GM19238 (cell line): Measurements from ENCODE around the gene IGF2BP1.
"Not testable (repeated sequence)": the region's sequence is repeated elsewhere in the genome, so short reads cannot be mapped to it uniquely, and the experiment has no call there.

Experiments
- DNase-seq: peaks from one replicate; pipeline ENCODE4 v3.0.0; 2011; ENCODE audit warnings: low spot score; ENCODE audit not compliant: insufficient read length

Gene IGF2BP1

DNA sequence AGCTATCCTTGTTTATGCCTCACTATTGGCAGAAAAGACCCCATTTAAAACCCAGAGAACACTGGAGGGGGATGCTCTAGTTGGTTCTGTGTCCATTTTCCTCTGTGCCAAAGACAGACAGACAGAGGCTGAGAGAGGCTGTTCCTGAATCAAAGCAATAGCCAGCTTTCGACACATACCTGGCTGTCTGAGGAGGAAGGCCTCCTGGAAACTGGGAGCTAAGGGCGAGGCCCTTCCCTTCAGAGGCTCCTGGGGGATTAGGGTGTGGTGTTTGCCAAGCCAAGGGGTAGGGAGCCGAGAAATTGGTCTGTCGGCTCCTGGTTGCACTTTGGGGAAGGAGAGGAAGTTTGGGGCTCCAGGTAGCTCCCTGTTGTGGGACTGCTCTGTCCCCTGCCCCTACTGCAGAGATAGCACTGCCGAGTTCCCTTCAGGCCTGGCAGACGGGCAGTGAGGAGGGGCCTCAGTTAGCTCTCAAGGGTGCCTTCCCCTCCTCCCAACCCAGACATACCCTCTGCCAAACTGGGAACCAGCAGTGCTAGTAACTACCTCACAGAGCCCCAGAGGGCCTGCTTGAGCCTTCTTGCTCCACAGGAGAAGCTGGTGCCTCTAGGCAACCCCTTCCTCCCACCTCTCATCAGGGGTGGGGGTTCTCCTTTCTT lies 56.1 kb downstream of the IGF2BP1 start:
- no peak for DNase-seq

DNA sequence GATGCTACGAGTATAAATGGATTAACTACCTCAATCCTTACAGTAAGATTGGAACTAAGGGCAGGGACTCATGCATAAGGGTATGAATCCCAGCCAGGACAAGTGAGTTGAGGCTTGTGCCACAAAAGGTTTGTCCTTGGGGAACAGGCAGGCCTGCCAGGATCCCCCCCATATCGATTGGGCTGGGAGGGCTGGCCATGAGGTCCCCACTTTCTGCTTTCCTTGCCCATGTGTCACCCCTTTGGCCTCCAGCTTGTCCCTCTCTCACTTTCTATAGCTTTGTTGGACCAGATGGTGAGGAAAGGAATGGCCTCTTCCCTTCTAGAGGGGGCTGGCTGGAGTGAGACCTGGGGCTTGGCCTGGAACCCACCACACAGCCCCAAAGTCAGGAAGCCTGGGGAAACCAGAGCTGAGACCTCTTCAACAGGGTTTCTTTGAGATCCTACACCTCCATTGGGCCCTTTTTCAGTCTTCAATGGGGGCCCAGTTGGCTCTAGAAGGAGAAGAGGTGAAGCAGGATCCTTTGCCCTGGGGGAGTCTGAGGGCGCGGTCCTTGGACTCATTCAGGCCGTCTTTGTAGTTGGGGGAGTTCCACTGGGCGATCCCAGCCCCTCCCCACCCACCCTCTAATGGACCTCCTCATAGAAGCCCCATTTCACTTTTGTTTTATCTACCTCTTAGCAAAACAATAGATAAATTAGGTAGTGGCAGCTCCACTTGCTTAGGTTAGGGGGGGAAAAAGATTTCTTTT lies 57.3 kb downstream of the IGF2BP1 start:
- DNase-seq = no peak

DNA sequence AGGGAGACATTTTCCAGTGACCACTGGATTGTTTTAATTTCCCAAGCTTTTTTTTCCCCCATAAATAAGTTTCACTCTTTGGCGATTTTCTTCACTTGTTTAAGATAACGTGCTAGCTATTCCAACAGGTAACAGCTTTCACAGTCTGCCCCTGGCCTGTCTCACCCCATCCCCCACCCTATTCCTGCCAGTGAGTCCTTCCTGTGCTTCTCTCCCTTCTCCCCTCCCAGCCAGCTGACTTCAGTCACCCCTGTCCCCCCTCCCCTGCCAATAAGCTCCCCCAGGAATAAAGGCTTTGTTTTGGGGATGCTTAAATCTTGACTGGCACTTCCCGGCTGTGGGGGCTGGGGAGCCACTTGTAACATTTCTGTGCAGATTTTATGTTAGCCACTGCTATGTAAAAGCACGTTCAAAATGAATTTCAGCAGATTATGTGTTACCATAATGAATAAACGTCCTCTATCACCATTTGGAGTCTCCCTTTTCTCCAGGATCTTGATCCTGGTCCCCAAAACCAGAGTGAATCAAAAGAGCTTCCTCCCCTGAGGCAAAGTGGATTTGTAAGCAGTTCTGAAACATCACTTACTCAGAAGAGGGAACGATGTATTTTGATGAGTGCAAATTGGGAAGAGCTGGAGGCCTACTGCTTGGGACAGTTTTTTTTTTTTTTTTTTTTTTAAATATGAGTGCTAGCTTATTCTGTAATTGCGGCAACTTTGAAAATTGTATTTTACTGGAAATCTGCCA lies 58.2 kb downstream of the IGF2BP1 start:
- DNase-seq = no peak

- no peak for DNase-seq
Measured at GRCh38 chr17:49061524-49061943, 64.3 kb downstream of the IGF2BP1 start.

- no peak for DNase-seq
Measured at GRCh38 chr17:49063652-49064051, 66.5 kb downstream of the IGF2BP1 start.

DNA sequence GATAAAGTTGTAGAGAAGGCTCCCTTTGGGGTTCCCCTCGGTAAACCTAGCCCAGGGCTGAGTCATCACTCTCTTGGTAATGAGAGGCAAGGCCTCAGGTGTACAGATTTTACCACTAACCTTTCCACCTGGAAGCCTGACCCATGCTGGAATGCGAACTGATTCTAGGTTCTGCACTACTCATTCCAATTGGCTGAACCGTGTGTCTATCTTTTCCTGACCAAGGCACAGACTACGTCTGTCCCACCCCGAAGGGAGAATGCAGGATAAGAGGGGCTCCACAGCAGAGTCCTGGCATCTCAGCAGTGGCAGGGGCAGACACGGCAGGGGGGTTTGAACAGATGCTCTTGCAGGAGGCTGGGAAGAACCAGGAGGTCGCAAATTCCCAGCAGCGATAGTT lies 70.0 kb downstream of the IGF2BP1 start:
- DNase-seq = no peak

- DNase-seq = no peak
Measured at GRCh38 chr17:49069585-49070273, 72.5 kb downstream of the IGF2BP1 start.

DNA sequence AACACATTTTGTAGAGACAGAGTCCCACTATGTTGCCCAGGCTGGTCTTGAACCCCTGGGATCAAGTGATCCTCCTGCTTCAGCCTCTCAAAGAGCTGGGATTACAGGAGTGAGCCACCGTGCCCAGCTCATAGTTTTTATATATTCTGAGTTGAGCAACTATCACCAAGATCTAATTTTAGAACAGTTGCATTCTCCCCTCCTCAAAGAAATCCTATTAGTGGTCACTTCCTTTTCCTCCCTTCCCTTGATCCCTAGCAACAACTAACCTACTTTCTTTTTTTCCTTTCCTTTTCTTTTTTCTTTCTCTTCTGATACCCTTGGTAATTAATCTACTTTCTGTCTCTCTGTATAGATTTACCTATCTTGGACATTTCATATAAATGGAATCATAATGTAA lies 73.9 kb downstream of the IGF2BP1 start:
- no peak for DNase-seq

DNA sequence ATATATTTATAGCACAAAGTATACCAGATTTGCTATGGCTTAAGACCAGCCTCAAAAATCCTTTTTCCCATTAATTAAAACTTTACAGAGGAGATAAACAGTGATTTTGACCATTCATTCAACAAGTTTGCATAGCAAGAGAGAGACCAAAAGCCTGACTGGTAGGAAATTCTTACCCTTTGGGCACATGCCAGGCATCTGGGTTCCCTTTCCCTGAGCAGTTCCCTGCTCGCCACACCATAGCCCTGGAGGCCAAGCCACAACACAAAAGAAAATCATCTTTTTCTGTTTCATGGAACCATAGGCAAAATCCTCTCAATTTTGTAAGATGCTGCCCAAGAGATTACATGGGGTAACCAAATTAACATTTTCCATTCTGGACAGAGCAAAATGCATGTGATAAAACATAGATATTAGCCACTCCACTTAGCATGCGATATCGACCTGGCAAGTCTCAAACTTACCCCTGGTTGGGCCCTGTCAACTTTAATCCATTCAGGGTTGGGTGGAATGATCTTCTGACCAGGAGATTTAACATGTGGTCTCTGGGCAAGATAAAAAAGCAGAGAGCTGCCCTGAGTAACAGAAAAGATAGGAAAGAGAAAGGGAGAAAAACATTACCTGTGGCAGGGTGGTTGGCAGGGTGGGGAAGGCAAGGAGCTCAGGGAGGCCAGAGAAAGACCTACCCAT lies 77.8 kb downstream of the IGF2BP1 start:
- DNase-seq = no peak

DNA sequence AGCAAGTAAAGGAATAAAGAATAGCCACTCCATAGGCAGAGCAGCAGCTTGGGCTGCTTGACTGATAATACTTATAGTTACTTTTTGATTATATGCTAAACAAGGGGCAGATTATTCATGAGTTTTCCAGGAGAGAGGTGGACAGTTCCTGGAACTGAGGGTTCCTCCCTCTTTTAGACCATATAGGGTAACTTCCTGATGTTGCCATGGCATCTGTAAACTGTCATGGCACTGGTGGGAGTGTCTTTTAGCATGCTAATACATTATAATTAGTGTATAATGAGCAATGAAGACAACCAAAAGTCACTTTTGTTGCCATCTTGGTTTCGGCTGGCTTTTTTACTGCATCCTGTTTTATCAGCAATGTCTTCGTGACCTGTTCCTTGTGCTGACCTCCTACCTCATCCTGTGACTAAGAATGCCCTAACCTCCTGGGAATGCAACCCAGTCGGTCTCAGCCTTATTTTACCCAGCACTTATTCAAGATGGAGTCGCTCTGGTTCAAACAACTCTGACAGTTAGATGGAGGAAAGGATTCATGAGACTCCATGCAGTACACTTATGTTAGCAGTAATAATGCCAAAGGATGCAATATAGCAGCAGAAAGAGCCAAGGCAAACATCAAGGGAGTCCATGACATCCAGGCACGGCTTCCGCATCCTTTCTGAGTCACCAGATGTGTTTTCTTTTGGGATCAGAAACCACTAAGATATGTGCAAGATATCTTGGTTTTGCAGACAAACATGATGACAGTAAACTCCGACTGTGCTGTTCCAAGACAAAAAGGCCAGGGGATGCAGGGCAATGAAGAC lies 79.6 kb downstream of the IGF2BP1 start:
- DNase-seq = no peak

- no peak for DNase-seq
Measured at GRCh38 chr17:49078248-49078647, 81.1 kb downstream of the IGF2BP1 start.

GRCh38 chr17:49079840-49080663 lies 82.9 kb downstream of the IGF2BP1 start:
- DNase-seq = no peak

DNA sequence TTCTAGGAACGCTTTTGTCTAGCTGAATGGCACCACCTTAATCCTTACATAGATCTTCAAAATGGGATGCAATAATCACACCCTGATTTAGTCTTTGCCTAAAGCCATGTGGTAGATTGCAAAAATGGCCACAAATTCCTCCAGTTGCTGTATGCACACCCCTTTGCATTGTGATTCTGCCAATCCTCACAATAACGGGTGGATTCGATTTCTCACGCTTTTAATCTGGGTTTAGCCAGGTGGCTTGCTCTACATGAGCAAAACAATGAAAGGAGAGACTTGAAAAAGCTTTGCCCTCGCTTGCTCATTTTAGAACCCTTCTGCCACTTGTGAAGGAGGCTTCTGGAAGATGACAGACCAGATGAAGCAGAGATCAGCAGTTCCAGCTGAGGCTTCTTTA lies 85.0 kb downstream of the IGF2BP1 start:
- DNase-seq = no peak

GRCh38 chr17:49085046-49085445 lies 87.9 kb downstream of the IGF2BP1 start:
- not testable (repeated sequence) for DNase-seq

DNA sequence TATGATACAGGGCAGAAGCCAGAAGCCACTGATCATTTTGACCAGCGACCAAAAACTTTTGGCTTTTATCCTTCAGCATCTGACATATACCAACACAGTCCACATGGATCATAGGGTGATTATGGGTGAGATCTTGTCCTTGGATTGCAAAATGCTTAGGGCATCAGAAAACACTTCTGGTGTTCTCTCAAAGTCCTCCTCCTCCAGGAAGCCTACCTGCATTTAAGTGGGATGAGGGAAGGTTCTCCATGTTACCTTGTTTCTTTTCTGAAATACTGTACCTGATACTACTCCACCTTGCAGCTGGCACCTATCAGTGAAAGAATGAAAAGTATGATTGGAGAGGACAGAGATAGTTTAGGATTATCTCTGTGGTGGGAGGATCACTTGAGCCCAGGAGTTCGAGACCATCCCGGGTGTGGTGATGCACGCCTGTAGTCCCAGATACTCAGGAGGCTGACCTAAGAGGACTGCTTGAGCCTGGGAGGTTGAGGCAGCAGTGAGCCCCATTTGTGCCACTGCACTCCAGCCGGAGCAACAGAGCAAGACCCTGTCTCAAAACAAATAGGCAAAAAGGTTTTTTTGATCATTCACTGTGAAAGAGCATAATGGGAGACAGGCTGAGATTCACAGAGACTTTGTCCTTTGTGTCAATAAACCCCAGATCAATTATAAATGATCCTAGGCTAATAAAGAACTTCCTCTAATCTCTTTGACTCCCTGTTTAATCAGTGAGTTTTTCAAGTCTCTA lies 88.6 kb downstream of the IGF2BP1 start:
- DNase-seq = no peak

DNA sequence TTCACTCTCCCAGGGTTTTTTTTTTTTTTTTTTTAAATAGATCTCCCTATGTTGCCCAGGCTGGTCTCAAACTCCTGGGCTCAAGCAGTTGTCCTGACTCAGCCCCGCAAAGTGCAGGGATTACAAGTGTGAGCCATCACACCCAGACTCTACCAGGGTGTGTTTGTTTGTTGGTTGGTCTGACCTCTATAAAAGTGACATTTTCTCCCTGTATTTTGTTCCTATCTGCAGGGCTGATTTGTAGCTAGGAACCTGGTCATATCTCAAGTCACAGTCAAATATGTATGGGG lies 89.1 kb downstream of the IGF2BP1 start:
- DNase-seq = no peak

GRCh38 chr17:49086649-49087048 lies 89.5 kb downstream of the IGF2BP1 start:
- no peak for DNase-seq

GRCh38 chr17:49089094-49089493 lies 91.9 kb downstream of the IGF2BP1 start:
- no peak for DNase-seq
